HG03575 (cell line): ENCODE results near the gene KHDRBS2.

Experiments
- ATAC-seq: cut with Tn5 transposase; IDR thresholded peaks from one replicate; pipeline ENCODE4 v1.9.1; 2021; ENCODE audit not compliant: unreplicated experiment, insufficient number of reproducible peaks, low FRiP score; ENCODE audit errors: extremely low read depth

The KHDRBS2 gene

GRCh38 chr6:62057300-62057699, 228.7 kb downstream of the KHDRBS2 start:
- ATAC-seq: no peak

- ATAC-seq: no peak
Observed at GRCh38 chr6:62045502-62045901, 240.5 kb downstream of the KHDRBS2 start.

- no peak for ATAC-seq
Observed at GRCh38 chr6:62043084-62043483, 242.9 kb downstream of the KHDRBS2 start.

- ATAC-seq: no peak
Observed at GRCh38 chr6:62042429-62042828, 243.6 kb downstream of the KHDRBS2 start.

GRCh38 chr6:62039605-62040004, 246.4 kb downstream of the KHDRBS2 start:
- no peak for ATAC-seq

GRCh38 chr6:62037445-62037844, 248.6 kb downstream of the KHDRBS2 start:
- ATAC-seq: no peak

GRCh38 chr6:62035952-62036351, 250.1 kb downstream of the KHDRBS2 start:
- no peak for ATAC-seq

GRCh38 chr6:62013719-62014118, 272.3 kb downstream of the KHDRBS2 start:
- no peak for ATAC-seq

GRCh38 chr6:62009445-62009844, 276.6 kb downstream of the KHDRBS2 start:
- no peak for ATAC-seq

- no peak for ATAC-seq
Observed at GRCh38 chr6:61989616-61990015, 296.4 kb downstream of the KHDRBS2 start.

- no peak for ATAC-seq
Observed at GRCh38 chr6:61980622-61981021, 305.4 kb downstream of the KHDRBS2 start.

- ATAC-seq: no peak
Observed at GRCh38 chr6:61977947-61978346, 308.1 kb downstream of the KHDRBS2 start.

- ATAC-seq: no peak
Observed at GRCh38 chr6:61977099-61977498, 308.9 kb downstream of the KHDRBS2 start.

GRCh38 chr6:61959196-61959595, 326.8 kb downstream of the KHDRBS2 start:
- ATAC-seq: no peak

GRCh38 chr6:61953851-61954250, 332.2 kb downstream of the KHDRBS2 start:
- no peak for ATAC-seq

GRCh38 chr6:61951586-61951985, 334.4 kb downstream of the KHDRBS2 start:
- ATAC-seq: no peak

GRCh38 chr6:61950811-61951210, 335.2 kb downstream of the KHDRBS2 start:
- ATAC-seq: no peak

- no peak for ATAC-seq
Observed at GRCh38 chr6:61949971-61950370, 336.1 kb downstream of the KHDRBS2 start.

GRCh38 chr6:61949161-61949560, 336.9 kb downstream of the KHDRBS2 start:
- ATAC-seq: no peak

- no peak for ATAC-seq
Observed at GRCh38 chr6:61947311-61947947, 338.6 kb downstream of the KHDRBS2 start.

GRCh38 chr6:61940919-61941318, 345.1 kb downstream of the KHDRBS2 start:
- ATAC-seq: no peak
